ENCODE data around the gene ACTL8.

ACTL8 gene

GRCh38 chr1:17755120-17755519 is at the start of gene ACTL8:
Gene ACTL8 (plus strand): TSS chr1:17755333. CDS start chr1:17823009, 67,676 bp downstream.
- no peak for DNase-seq

GRCh38 chr1:17706445-17706844 is 48.7 kb upstream of the ACTL8 start:
- no peak for DNase-seq

- DNase-seq: no peak
Measured at GRCh38 chr1:17709981-17710380, 45.2 kb upstream of the ACTL8 start.

- no peak for DNase-seq
Measured at GRCh38 chr1:17710889-17711576, 44.1 kb upstream of the ACTL8 start.

GRCh38 chr1:17711577-17711910 is 43.6 kb upstream of the ACTL8 start:
- no peak for DNase-seq

- no peak for DNase-seq
Measured at GRCh38 chr1:17711941-17712340, 43.2 kb upstream of the ACTL8 start.

GRCh38 chr1:17713993-17714392 is 41.1 kb upstream of the ACTL8 start:
- DNase-seq: no peak

GRCh38 chr1:17717594-17718535 is 37.3 kb upstream of the ACTL8 start:
- no peak for DNase-seq

- DNase-seq: no peak
Measured at GRCh38 chr1:17719874-17720273, 35.3 kb upstream of the ACTL8 start.

- DNase-seq: no peak
Measured at GRCh38 chr1:17721444-17721843, 33.7 kb upstream of the ACTL8 start.

GRCh38 chr1:17723684-17724083 is 31.4 kb upstream of the ACTL8 start:
- no peak for DNase-seq

- no peak for DNase-seq
Measured at GRCh38 chr1:17724150-17724549, 31.0 kb upstream of the ACTL8 start.

- DNase-seq: no peak
Measured at GRCh38 chr1:17725084-17725719, 29.9 kb upstream of the ACTL8 start.

GRCh38 chr1:17725811-17726582 is 29.1 kb upstream of the ACTL8 start:
- no peak for DNase-seq

GRCh38 chr1:17728123-17728712 is 26.9 kb upstream of the ACTL8 start:
- DNase-seq: no peak

- DNase-seq: no peak
Measured at GRCh38 chr1:17729248-17729647, 25.9 kb upstream of the ACTL8 start.

GRCh38 chr1:17729909-17730308 is 25.2 kb upstream of the ACTL8 start:
- no peak for DNase-seq

GRCh38 chr1:17731460-17731859 is 23.7 kb upstream of the ACTL8 start:
- no peak for DNase-seq

GRCh38 chr1:17732475-17732874 is 22.7 kb upstream of the ACTL8 start:
- DNase-seq: no peak

GRCh38 chr1:17733661-17734060 is 21.5 kb upstream of the ACTL8 start:
- DNase-seq: no peak

GRCh38 chr1:17734609-17735008 is 20.5 kb upstream of the ACTL8 start:
- no peak for DNase-seq

GRCh38 chr1:17735348-17735747 is 19.8 kb upstream of the ACTL8 start:
- no peak for DNase-seq

GRCh38 chr1:17735793-17736192 is 19.3 kb upstream of the ACTL8 start:
- no peak for DNase-seq

Measured in NCI-H2081 (cell line).